HG03439 (cell line): ENCODE results near the gene NPAS2.

Experiments
- ATAC-seq: cut with Tn5 transposase; IDR thresholded peaks from one replicate; pipeline ENCODE4 v1.9.1; 2021; ENCODE audit warnings: mild to moderate bottlenecking, moderate library complexity; ENCODE audit not compliant: unreplicated experiment

Gene NPAS2

GRCh38 chr2:101037161-101037755, 217.3 kb downstream of the NPAS2 start:
- ATAC-seq: no peak

- ATAC-seq: no peak
Measured at GRCh38 chr2:101038455-101039255, 218.7 kb downstream of the NPAS2 start.

GRCh38 chr2:101040072-101040471, 220.1 kb downstream of the NPAS2 start:
- ATAC-seq: no peak

GRCh38 chr2:101040761-101041160, 220.8 kb downstream of the NPAS2 start:
- ATAC-seq: no peak

GRCh38 chr2:101041413-101041812, 221.5 kb downstream of the NPAS2 start:
- no peak for ATAC-seq

- no peak for ATAC-seq
Measured at GRCh38 chr2:101045330-101045729, 225.4 kb downstream of the NPAS2 start.
